HL-60 (cell line): Measurements from ENCODE around the gene TTL.
"Not testable (repeated sequence)": the region's sequence is repeated elsewhere in the genome, so short reads cannot be mapped to it uniquely, and the experiment has no call there.

ENCODE experiments used
- GABPA ChIP-seq: IDR thresholded peaks from 2 replicates; pipeline ENCODE4 v1.6.1; 2012; ENCODE audit warnings: low read depth
- POLR2AphosphoS5 ChIP-seq: IDR thresholded peaks from 2 replicates; pipeline ENCODE4 v1.6.1; 2012; ENCODE audit warnings: low read depth
- REST ChIP-seq: IDR thresholded peaks from 2 replicates; pipeline ENCODE4 v1.6.1; 2012; ENCODE audit warnings: low read depth; ENCODE audit not compliant: insufficient replicate concordance
- SPI1 ChIP-seq: IDR thresholded peaks from 2 replicates; pipeline ENCODE4 v1.6.1; 2012; ENCODE audit warnings: low read depth, mild to moderate bottlenecking, borderline replicate concordance
- TF ChIP-seq, protein P1 (sequence below): IDR thresholded peaks from one replicate; pipeline ENCODE4 v1.5.1; 2011; ENCODE audit warnings: low read length, control low read depth, inconsistent platforms; ENCODE audit not compliant: insufficient read depth

- not testable (repeated sequence) for TF ChIP-seq POLR2AphosphoS5, GABPA, REST, SPI1
- TF ChIP-seq, protein P1, sequence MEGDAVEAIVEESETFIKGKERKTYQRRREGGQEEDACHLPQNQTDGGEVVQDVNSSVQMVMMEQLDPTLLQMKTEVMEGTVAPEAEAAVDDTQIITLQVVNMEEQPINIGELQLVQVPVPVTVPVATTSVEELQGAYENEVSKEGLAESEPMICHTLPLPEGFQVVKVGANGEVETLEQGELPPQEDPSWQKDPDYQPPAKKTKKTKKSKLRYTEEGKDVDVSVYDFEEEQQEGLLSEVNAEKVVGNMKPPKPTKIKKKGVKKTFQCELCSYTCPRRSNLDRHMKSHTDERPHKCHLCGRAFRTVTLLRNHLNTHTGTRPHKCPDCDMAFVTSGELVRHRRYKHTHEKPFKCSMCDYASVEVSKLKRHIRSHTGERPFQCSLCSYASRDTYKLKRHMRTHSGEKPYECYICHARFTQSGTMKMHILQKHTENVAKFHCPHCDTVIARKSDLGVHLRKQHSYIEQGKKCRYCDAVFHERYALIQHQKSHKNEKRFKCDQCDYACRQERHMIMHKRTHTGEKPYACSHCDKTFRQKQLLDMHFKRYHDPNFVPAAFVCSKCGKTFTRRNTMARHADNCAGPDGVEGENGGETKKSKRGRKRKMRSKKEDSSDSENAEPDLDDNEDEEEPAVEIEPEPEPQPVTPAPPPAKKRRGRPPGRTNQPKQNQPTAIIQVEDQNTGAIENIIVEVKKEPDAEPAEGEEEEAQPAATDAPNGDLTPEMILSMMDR = not testable (repeated sequence)
These were observed 42.3 kb downstream of the TTL start for GRCh38 chr2:112524276-112524675.
